ENCODE data around the gene ITGB7.

DNA sequence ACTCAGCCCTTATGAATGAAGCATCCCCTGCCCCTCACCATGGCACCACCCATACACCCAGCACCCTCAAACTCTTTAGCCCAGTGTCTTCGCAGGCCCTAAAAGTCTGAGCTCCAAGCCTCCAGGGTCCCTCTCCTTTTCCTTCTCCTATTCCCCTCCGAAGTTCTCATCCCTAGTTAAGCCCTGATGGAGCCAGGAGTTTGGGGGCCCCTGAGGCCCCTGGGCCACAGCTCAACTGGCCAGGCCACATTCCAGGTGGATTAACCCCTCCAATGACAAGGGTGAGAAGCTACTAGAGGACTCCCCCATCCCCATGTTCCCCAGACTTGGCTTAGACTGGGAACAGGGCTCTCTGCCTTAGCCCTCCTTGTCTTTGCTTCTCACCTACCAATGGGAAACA is 22.4 kb upstream of the ITGB7 start:
- TF ChIP-seq, protein P1, sequence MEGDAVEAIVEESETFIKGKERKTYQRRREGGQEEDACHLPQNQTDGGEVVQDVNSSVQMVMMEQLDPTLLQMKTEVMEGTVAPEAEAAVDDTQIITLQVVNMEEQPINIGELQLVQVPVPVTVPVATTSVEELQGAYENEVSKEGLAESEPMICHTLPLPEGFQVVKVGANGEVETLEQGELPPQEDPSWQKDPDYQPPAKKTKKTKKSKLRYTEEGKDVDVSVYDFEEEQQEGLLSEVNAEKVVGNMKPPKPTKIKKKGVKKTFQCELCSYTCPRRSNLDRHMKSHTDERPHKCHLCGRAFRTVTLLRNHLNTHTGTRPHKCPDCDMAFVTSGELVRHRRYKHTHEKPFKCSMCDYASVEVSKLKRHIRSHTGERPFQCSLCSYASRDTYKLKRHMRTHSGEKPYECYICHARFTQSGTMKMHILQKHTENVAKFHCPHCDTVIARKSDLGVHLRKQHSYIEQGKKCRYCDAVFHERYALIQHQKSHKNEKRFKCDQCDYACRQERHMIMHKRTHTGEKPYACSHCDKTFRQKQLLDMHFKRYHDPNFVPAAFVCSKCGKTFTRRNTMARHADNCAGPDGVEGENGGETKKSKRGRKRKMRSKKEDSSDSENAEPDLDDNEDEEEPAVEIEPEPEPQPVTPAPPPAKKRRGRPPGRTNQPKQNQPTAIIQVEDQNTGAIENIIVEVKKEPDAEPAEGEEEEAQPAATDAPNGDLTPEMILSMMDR (IDR thresholded peaks at IDR 0.05), result no peak
- TF ChIP-seq POLR2A (IDR thresholded peaks at IDR 0.05), result no peak
- TF ChIP-seq POLR2AphosphoS5 (IDR thresholded peaks at IDR 0.05), result no peak
